Measurements from ENCODE around the gene ALDH3A2.
A peak's percentile ranks its signal among the peaks of the same experiment; 100 is the strongest.

ALDH3A2 gene

GRCh38 chr17:19709841-19710240 lies 61.3 kb downstream of the ALDH3A2 start:
- ATAC-seq, result no peak
- TF ChIP-seq TOX (CRISPR knock-in tag; IDR thresholded peaks at IDR 0.05; ENCODE audit: borderline replicate concordance), result no peak
- TF ChIP-seq SNAI2 (CRISPR knock-in tag; IDR thresholded peaks at IDR 0.05), result no peak
- TF ChIP-seq RARB (CRISPR knock-in tag; IDR thresholded peaks at IDR 0.05), result no peak
- TF ChIP-seq ZNF70 (CRISPR knock-in tag; IDR thresholded peaks at IDR 0.05), result no peak
- no peak for TF ChIP-seq ZFP3 (CRISPR knock-in tag; IDR thresholded peaks at IDR 0.05)
- no peak for TF ChIP-seq CSDC2 (CRISPR knock-in tag; IDR thresholded peaks at IDR 0.05)
- no peak for TF ChIP-seq CSRNP3 (CRISPR knock-in tag; IDR thresholded peaks at IDR 0.05)
- no peak for TF ChIP-seq ISL1 (CRISPR knock-in tag; IDR thresholded peaks at IDR 0.05)
- no peak for TF ChIP-seq OSR1 (CRISPR knock-in tag; IDR thresholded peaks at IDR 0.05)
- no peak for TF ChIP-seq BACH2 (CRISPR knock-in tag; IDR thresholded peaks at IDR 0.05; ENCODE audit: borderline replicate concordance)

- ATAC-seq, result no peak
- TF ChIP-seq TOX (CRISPR knock-in tag; IDR thresholded peaks at IDR 0.05; ENCODE audit: borderline replicate concordance) (no peak), SNAI2 (CRISPR knock-in tag; IDR thresholded peaks at IDR 0.05) (no peak), CSRNP3 (CRISPR knock-in tag; IDR thresholded peaks at IDR 0.05) (no peak), RARB (CRISPR knock-in tag; IDR thresholded peaks at IDR 0.05) (no peak), OSR1 (CRISPR knock-in tag; IDR thresholded peaks at IDR 0.05) (no peak), CREB5 (CRISPR knock-in tag; IDR thresholded peaks at IDR 0.05; ENCODE audit: low read depth) (no peak), BACH2 (CRISPR knock-in tag; IDR thresholded peaks at IDR 0.05; ENCODE audit: borderline replicate concordance) (no peak), ZNF8 (CRISPR knock-in tag; IDR thresholded peaks at IDR 0.05) (no peak), ZFP3 (CRISPR knock-in tag; IDR thresholded peaks at IDR 0.05) (no peak), TCF4 (CRISPR knock-in tag; IDR thresholded peaks at IDR 0.05; ENCODE audit: borderline replicate concordance) (no peak), GLIS3 (CRISPR knock-in tag; IDR thresholded peaks at IDR 0.05) (no peak), ZNF565 (CRISPR knock-in tag; conservative IDR thresholded peaks at IDR 0.05; ENCODE audit: low read depth) (no peak), ZFP30 (CRISPR knock-in tag; IDR thresholded peaks at IDR 0.05) (no peak), CSDC2 (CRISPR knock-in tag; IDR thresholded peaks at IDR 0.05) (no peak)
Measured at GRCh38 chr17:19712436-19713004, 64.0 kb downstream of the ALDH3A2 start.

- ATAC-seq, result peak; percentile 45; the same call in 2 of the 3 replicates
- no peak for TF ChIP-seq CSDC2 (CRISPR knock-in tag; IDR thresholded peaks at IDR 0.05)
- no peak for TF ChIP-seq TCF4 (CRISPR knock-in tag; IDR thresholded peaks at IDR 0.05; ENCODE audit: borderline replicate concordance)
- no peak for TF ChIP-seq ZFP30 (CRISPR knock-in tag; IDR thresholded peaks at IDR 0.05)
- no peak for TF ChIP-seq TSHZ2 (CRISPR knock-in tag; IDR thresholded peaks at IDR 0.05)
- no peak for TF ChIP-seq ISL1 (CRISPR knock-in tag; IDR thresholded peaks at IDR 0.05)
- TF ChIP-seq ARNTL (CRISPR knock-in tag; IDR thresholded peaks at IDR 0.05; ENCODE audit: borderline replicate concordance, low read depth), result no peak
- TF ChIP-seq SNAI2 (CRISPR knock-in tag; IDR thresholded peaks at IDR 0.05), result no peak
- TF ChIP-seq RARB (CRISPR knock-in tag; IDR thresholded peaks at IDR 0.05), result no peak
- no peak for TF ChIP-seq CSRNP3 (CRISPR knock-in tag; IDR thresholded peaks at IDR 0.05)
- TF ChIP-seq ZFP3 (CRISPR knock-in tag; IDR thresholded peaks at IDR 0.05), result no peak
- TF ChIP-seq GLIS3 (CRISPR knock-in tag; IDR thresholded peaks at IDR 0.05), result no peak
Measured at GRCh38 chr17:19713462-19713861, 64.9 kb downstream of the ALDH3A2 start.

All from SK-N-SH treated with all-trans-retinoic acid at 6 μM for 48 hours (cell line).